Lower lobe of right lung (tissue), 2 donors: ENCODE measurements around the gene ZSCAN32. TPM values are rescaled to one million over a fixed set of nuclear protein-coding genes. Genes with fewer than 3 reads are reported as not detected.

ENCODE experiments used
- ATAC-seq, 2 donors: fragments of 200-7000 bp; cut with Tn5 transposase; one replicate each; pipeline ENCODE4 v1.9.1; 2020 to 2022; ENCODE audit warnings: mild to moderate bottlenecking in 2 of 2, moderate library complexity in 2 of 2
- DNase-seq: peaks from one replicate; pipeline ENCODE4 v3.0.0-alpha.2; 2020
- H3K27ac ChIP-seq: fragments of 200-600 bp; one replicate; pipeline ENCODE4 v1.8.0; 2022
- H3K27me3 ChIP-seq: fragments of 200-600 bp; one replicate; pipeline ENCODE4 v1.8.0; 2022; ENCODE audit warnings: low read depth
- H3K36me3 ChIP-seq: fragments of 200-600 bp; one replicate; pipeline ENCODE4 v1.8.0; 2022; ENCODE audit warnings: mild to moderate bottlenecking
- H3K4me1 ChIP-seq: fragments of 200-600 bp; one replicate; pipeline ENCODE4 v1.8.0; 2022
- H3K4me3 ChIP-seq: fragments of 200-600 bp; one replicate; pipeline ENCODE4 v1.8.0; 2022; ENCODE audit warnings: mild to moderate bottlenecking
- H3K9me3 ChIP-seq: fragments of 200-600 bp; one replicate; pipeline ENCODE4 v1.8.0; 2022
- CTCF ChIP-seq: fragments of 200-600 bp; IDR thresholded peaks from one replicate; pipeline ENCODE4 v1.8.0; 2022; ENCODE audit warnings: antibody characterized with exemption, mild to moderate bottlenecking
- intact Hi-C: fragments of 100-400 bp; cut with DNase I; formaldehyde crosslinking; loops from one replicate; pipeline ENCODE4 v1.11.0; 2022
- total RNA-seq: library from RNA; stranded (reverse); fragmentation: NEBNext Ultra II Directional; extraction: Animal tissue kit (Norgen Biotek cat#: 25700); gene quantifications from one replicate; pipeline ENCODE4 v1.2.1, GENCODE V29; 2021
- donor health status: DM: no; HTN: yes; CAD: no; lungs with severe emphysema.

The ZSCAN32 gene
- total RNA-seq, 1 donor from 2014 or later: 12.7 TPM

GRCh38 chr16:3346041-3346440 lies 54.8 kb downstream of the ZSCAN32 start:
- DNase-seq (no peak), ATAC-seq (no peak)
- H3K36me3 ChIP-seq: no peaks in the 10 kb centered on the region
- no peaks in the 10 kb centered on the region for H3K9me3 ChIP-seq
- no peaks in the 10 kb centered on the region for H3K27me3 ChIP-seq
- H3K4me1 ChIP-seq: no peaks in the 10 kb centered on the region
- TF ChIP-seq CTCF: no peak
- intact Hi-C loops: no loop called here
- H3K4me3 ChIP-seq: no peak overlapping the region
- H3K27ac ChIP-seq: no peak overlapping the region

Other genes starting within 250 kb of the ZSCAN32 start
- gene OR1F1, start 212.8 kb downstream of the ZSCAN32 start, total RNA-seq: not detected
- gene ZNF200, start 165.8 kb downstream of the ZSCAN32 start, total RNA-seq: 12.0 TPM
- 13.5 TPM for gene MEFV, start 144.4 kb downstream of the ZSCAN32 start, total RNA-seq
- 23.2 TPM for gene ZNF263, start 117.5 kb downstream of the ZSCAN32 start, total RNA-seq
- gene TIGD7, start 95.6 kb downstream of the ZSCAN32 start, total RNA-seq: 5.3 TPM
- gene ZNF75A, start 95.5 kb downstream of the ZSCAN32 start, total RNA-seq: 32.4 TPM
- gene OR2C1, start 45.1 kb downstream of the ZSCAN32 start, total RNA-seq: not detected
- 9.0 TPM for gene ZNF174, start 211 bp upstream of the ZSCAN32 start, total RNA-seq
- gene ZNF597, start 42.5 kb upstream of the ZSCAN32 start, total RNA-seq: 4.4 TPM
- 56.3 TPM for gene NAA60, start 42.7 kb upstream of the ZSCAN32 start, total RNA-seq
- gene C16orf90, start 94.5 kb upstream of the ZSCAN32 start, total RNA-seq: not detected
- gene CLUAP1, start 100.0 kb upstream of the ZSCAN32 start, total RNA-seq: 30.3 TPM
- gene NLRC3, start 176.4 kb upstream of the ZSCAN32 start, total RNA-seq: 3.9 TPM
- 5.7 TPM for gene SLX4, start 210.6 kb upstream of the ZSCAN32 start, total RNA-seq